ENCODE measurements around the gene TLR9. TPM values are rescaled to one million over a fixed set of nuclear protein-coding genes. Genes with fewer than 3 reads are reported as not detected.

The TLR9 gene
- total and polyA plus RNA-seq, 9 of the 15 experiments (the other 6 are each of a cell fraction or from before 2014, with no cell fraction given) = not detected

- ATAC-seq = no peak
- H3K79me2 ChIP-seq (ENCODE audit: control insufficient read depth, insufficient read depth, low read length) = no peaks in the 10 kb centered on the region
- ChIA-PET CTCF (ENCODE audit: low intra/inter-chr PET ratio) (no interaction called here), POLR2A (interaction anchor here (0.6 to 1.1 kb wide), 5 partner anchors 12 to 217 kb away, joined by 3 to 4 read pairs (median 3); partner anchors contain the start of gene GLYCTK)
- H3K27ac ChIP-seq (ENCODE audit: extremely low read depth, low read depth, low read length) = no peak overlapping the region
- no peaks in the 10 kb centered on the region for H3K9me1 ChIP-seq (ENCODE audit: control insufficient read depth, insufficient read depth, low read length)
- no peak overlapping the region for H3K4me3 ChIP-seq
- no peak for DNase-seq (ENCODE audit: extremely low read depth in 1 of 4, low spot score in 3 of 4)
- H3K27me3 ChIP-seq (ENCODE audit: control insufficient read depth in 2 of 2, insufficient read depth in 2 of 2, low read length in 2 of 2) = no peaks in the 10 kb centered on the region
- H3K9me3 ChIP-seq (replicated peaks; ENCODE audit: control insufficient read depth, insufficient read depth, low read depth, low read length) = no peaks in the 10 kb centered on the region
- 53% methylated on average over 22 of the region's 34 CpGs for WGBS (ENCODE audit: insufficient coverage, low coverage, missing lambda C conversion rate)
- H3K4me2 ChIP-seq (ENCODE audit: insufficient read depth, low read length) = no peak overlapping the region
- in situ Hi-C loops (cut with MboI) = no loop called here
- no peak for FAIRE-seq
- no peaks in the 10 kb centered on the region for H4K20me1 ChIP-seq (replicated peaks; ENCODE audit: control insufficient read depth, insufficient read depth, low read length)
- H2AFZ ChIP-seq (ENCODE audit: low read depth, low read length) = no peak overlapping the region
- H3K9ac ChIP-seq (ENCODE audit: insufficient read depth in 1 of 2, low read depth in 2 of 2, low read length in 2 of 2) = 0 out of 4 replicates have a peak overlapping the region, but pooled peaks of 1 of the 2 experiments have one; percentile 35
- H3K36me3 ChIP-seq (ENCODE audit: control insufficient read depth, insufficient read depth, low read length) = no peaks in the 10 kb centered on the region; the same call in 2 of the 3 replicates
- intact Hi-C loops (cut with micrococcal nuclease) = loop anchor here (5.0 kb wide), 3 partner anchors 166 to 226 kb away; partner anchors contain the start of gene SEMA3G
- H3K4me1 ChIP-seq (replicated peaks in 1 of 2; ENCODE audit: control insufficient read depth in 2 of 2, insufficient read depth in 2 of 2, low read length in 2 of 2) = peaks cover 31 to 61% of the 10 kb centered on the region in 2 experiments
- BruUV-seq (replicated peaks) = no TSS peak
- TF ChIP-seq SRSF1 (IDR thresholded peaks at IDR 0.05; ENCODE audit: low read depth, low read length) (no peak), DPF2 (IDR thresholded peaks at IDR 0.05) (no peak), NFE2 (IDR thresholded peaks at IDR 0.05; ENCODE audit: low read depth) (no peak), MECOM (CRISPR knock-in tag; IDR thresholded peaks at IDR 0.05) (no peak), IFI16 (CRISPR knock-in tag; IDR thresholded peaks at IDR 0.05) (no peak), ZNF79 (CRISPR knock-in tag; IDR thresholded peaks at IDR 0.05; ENCODE audit: low read depth) (no peak), NFXL1 (CRISPR knock-in tag; IDR thresholded peaks at IDR 0.05) (no peak), FIP1L1 (IDR thresholded peaks at IDR 0.05; ENCODE audit: low read depth, low read length, poor library complexity, severe bottlenecking) (no peak), TCF7L2 (IDR thresholded peaks at IDR 0.05; ENCODE audit: low read depth, low read length) (no peak), PTRF (tag; IDR thresholded peaks at IDR 0.05) (no peak)
- TF ChIP-seq, protein P1, sequence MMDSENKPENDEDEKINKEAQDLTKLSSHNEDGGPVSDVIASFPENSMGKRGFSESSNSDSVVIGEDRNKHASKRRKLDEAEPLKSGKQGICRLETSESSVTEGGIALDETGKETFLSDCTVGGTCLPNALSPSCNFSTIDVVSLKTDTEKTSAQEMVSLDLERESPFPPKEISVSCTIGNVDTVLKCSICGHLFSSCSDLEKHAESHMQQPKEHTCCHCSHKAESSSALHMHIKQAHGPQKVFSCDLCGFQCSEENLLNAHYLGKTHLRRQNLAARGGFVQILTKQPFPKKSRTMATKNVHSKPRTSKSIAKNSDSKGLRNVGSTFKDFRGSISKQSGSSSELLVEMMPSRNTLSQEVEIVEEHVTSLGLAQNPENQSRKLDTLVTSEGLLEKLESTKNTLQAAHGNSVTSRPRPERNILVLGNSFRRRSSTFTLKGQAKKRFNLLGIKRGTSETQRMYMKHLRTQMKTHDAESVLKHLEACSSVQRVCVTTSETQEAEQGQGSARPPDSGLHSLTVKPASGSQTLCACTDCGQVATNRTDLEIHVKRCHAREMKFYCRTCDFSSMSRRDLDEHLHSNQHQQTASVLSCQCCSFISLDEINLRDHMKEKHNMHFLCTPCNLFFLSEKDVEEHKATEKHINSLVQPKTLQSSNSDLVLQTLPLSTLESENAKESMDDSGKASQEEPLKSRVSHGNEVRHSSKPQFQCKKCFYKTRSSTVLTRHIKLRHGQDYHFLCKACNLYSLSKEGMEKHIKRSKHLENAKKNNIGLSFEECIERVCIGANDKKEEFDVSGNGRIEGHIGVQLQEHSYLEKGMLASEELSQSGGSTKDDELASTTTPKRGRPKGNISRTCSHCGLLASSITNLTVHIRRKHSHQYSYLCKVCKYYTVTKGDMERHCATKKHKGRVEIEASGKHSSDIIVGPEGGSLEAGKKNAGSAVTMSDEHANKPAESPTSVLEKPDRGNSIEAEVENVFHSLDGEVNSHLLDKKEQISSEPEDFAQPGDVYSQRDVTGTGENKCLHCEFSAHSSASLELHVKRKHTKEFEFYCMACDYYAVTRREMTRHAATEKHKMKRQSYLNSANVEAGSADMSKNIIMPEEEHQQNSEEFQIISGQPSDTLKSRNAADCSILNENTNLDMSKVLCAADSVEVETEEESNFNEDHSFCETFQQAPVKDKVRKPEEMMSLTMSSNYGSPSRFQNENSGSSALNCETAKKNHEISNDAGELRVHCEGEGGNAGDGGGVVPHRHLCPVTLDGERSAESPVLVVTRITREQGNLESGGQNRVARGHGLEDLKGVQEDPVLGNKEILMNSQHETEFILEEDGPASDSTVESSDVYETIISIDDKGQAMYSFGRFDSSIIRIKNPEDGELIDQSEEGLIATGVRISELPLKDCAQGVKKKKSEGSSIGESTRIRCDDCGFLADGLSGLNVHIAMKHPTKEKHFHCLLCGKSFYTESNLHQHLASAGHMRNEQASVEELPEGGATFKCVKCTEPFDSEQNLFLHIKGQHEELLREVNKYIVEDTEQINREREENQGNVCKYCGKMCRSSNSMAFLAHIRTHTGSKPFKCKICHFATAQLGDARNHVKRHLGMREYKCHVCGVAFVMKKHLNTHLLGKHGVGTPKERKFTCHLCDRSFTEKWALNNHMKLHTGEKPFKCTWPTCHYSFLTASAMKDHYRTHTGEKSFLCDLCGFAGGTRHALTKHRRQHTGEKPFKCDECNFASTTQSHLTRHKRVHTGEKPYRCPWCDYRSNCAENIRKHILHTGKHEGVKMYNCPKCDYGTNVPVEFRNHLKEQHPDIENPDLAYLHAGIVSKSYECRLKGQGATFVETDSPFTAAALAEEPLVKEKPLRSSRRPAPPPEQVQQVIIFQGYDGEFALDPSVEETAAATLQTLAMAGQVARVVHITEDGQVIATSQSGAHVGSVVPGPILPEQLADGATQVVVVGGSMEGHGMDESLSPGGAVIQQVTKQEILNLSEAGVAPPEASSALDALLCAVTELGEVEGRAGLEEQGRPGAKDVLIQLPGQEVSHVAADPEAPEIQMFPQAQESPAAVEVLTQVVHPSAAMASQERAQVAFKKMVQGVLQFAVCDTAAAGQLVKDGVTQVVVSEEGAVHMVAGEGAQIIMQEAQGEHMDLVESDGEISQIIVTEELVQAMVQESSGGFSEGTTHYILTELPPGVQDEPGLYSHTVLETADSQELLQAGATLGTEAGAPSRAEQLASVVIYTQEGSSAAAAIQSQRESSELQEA (IDR thresholded peaks at IDR 0.05; ENCODE audit: low read depth) = no peak
- TF ChIP-seq, protein P2, sequence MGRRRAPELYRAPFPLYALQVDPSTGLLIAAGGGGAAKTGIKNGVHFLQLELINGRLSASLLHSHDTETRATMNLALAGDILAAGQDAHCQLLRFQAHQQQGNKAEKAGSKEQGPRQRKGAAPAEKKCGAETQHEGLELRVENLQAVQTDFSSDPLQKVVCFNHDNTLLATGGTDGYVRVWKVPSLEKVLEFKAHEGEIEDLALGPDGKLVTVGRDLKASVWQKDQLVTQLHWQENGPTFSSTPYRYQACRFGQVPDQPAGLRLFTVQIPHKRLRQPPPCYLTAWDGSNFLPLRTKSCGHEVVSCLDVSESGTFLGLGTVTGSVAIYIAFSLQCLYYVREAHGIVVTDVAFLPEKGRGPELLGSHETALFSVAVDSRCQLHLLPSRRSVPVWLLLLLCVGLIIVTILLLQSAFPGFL (CRISPR knock-in tag; IDR thresholded peaks at IDR 0.05) = no peak
Observed at GRCh38 chr3:52221563-52222318, 3.7 kb downstream of the TLR9 start.

Data from K562 (cell line).